Activated CD4-positive, CD25-positive, alpha-beta regulatory T cell treated with anti-CD3 and anti-CD28 coated beads, Interleukin-2, amount 50 U/mL, for 24 hours (primary cell): Measurements from ENCODE around the gene DSTYK.
"Not testable (repeated sequence)": the region's sequence is repeated elsewhere in the genome, so short reads cannot be mapped to it uniquely, and the experiment has no call there.

ENCODE experiments used
- ATAC-seq, 2 donors: fragments of 150-1000 bp; cut with Tn5 transposase; one replicate each; pipeline ENCODE4 v1.10.0; 2021; ENCODE audit warnings: mild to moderate bottlenecking in 1 of 2, moderate library complexity in 1 of 2

Gene DSTYK

DNA sequence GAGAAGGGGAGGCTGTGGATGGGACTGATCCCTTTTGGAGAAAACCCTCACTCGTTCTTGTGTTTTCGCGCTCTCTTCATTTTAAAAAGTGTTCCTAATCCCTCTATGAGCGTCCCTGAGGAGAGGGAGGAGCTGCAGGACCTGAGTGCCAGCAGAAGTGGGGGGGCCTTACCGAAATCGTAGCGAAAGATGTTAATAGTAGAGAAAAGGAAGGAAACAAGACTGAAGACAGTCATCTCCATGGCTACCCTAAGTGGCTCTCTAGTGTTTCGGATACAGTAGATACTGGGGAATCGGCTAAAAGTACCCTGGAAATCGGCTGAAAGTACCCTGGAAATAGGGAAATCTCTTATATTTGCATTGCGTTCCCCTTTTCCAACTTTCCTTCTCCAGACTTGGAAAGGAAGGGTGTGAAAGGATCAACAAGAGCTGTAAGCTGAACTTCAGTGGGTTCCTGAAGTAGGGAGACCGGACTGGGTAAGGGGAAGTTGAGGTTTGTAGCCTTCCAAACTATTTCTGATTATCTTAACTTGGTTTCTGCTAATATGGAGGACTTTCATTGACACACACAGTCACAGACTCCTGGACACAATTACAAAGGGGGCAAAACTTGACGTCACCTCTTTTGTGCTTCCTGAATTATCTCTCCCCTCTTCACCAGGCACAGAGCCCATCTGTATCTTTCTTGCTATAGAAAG, 486 bp upstream of the DSTYK start:
- ATAC-seq, result peak; percentile 29 to 33

DNA sequence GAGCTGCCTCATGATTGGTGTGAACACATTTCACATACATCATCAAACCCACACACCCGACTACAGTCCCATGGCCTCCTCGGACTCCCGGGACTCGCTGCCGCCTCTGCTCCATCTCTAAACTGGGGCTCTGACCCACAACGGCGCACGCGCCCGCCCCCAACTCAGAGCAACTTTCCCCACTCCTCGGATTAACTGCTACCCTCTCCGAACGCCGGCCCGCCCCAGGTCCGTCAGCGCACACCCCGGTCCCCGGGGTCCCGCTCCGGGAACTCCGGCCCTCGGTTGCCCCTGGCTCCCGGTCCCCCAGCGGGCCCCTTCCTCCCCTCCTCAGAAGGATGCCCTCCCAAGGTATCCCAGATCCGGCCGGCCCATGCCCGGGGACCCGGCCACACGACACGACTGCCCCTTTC, 740 bp downstream of the DSTYK start:
- ATAC-seq, result peak; percentile 1 to 3

DNA sequence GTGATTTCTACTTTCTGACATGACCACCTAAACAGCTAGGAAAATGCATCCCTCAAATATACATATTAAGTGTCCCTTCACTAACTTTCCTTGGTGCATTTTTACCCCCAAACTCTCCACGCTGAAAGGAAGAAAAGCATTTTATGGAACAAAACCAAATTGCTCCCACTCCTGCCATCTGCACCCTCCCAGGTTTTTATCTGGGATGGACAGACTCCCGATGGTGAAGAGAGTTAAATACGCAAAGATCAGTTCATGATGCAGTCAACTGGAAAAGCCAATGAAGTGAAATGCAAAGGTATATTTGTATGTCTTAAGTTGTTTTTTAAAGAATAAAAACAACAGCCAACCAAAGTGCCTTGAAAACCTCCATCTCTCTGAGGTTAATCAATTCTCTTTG, 2.7 kb downstream of the DSTYK start:
- ATAC-seq, result no peak

DNA sequence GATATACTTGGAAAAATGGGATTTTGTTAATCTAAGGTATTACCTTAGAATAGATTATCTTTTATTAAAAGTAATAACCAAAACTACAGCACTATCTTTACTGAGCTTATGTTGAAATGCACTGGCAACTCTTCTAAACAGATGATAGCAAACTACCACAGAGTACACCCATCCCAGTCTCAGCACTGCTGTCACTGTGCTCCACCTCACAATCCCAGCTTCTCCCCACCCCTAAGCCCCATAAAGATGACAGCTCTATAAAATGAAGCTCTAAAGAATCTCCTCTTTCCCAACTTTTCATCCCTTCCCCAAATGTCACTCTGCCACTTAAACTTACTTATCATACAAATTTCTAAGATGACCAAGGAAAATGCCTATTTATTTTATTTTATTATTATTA, 6.4 kb downstream of the DSTYK start:
- no peak for ATAC-seq

DNA sequence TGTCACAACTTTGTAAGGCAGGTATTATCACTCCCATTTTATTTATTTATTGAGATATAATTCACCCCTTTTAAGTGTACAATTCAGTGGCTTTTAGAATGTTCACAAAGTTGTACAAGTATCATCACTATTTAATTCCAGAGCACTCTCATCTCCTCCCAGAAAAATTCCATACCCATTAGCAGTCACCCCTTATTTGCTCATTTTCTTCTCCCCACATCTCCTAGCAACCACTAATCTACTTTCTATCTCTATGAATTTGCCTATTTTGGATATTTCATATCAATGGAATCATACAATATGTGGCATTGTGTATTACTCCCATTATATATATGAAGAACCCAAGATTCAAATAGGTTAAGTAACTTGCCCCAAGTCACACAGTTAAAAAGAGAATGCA, 7.0 kb downstream of the DSTYK start:
- ATAC-seq, result no peak

DNA sequence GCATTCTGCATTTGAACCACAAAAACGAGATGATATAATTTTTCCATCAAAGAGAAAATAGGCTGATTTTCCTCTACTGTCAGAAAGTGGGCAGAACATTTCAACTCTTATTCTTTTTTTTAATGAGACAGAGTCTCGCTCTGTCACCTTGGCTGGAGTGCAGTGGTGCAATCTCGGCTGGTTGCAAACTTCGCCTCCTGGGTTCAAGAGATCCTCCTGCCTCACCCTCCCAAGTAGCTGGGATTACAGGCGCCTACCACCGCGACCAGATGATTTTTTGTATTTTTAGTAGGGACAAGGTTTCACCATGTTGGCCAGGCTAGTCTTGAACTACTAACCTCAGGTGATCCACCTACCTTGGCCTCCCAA, 11.6 kb downstream of the DSTYK start:
- no peak for ATAC-seq

DNA sequence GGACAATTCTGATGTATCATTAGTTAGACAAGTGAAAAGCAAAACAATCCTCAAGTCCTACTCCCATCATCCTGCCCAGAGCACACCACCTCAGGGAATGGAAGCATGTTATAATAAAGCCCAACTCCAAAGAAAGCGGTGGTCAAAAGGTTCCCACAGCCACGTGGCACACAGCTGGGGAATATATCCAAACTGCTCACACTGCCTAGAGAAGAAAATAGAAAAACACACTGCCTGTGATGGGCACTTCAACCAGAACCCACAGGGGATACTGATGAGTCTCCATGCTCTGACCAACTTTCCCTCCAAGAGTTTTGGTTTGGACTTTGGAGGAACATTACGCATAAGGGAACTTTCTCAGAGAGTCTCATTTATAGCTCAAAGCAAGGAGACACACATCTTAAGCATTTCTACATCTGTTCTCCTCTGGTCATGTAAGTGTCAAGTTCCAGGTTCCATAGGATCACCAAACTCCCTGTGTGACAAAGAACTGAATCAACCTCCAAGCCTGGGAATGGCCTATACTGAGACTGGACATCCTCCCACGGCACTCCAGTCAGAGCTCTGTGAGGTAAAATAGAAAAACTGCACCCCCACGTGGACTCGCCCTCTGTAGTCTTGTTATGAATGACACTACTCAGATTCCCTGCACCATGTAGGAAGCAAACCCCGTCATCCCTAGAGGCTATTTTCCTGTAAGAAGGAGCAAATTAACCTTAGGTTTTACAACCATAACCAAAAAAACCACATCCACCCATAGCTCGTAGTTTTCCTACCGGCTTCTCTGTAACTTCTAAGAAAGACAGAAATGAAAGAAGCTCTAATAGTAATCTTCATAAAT, 12.2 kb downstream of the DSTYK start:
- peak; percentile 72 to 74 for ATAC-seq

DNA sequence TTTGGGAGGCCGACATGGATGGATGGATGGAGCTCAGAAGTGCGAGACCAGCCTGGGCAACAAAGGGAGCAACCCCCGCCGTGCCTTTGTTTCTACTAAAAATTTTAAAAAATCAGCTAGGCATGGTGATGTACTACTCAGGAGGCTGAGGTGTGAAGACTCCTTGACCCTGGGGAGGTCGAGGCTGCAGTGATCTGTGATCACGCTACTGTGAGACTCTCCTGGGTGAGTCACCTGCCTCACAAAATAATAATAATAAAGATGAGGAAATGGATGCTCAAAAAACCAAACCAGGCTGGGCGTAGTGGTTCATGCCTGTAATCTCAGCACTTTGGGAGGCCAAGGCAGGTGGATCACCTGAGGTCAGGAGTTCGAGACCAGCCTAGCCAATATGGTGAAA, 19.2 kb downstream of the DSTYK start:
- no peak for ATAC-seq

DNA sequence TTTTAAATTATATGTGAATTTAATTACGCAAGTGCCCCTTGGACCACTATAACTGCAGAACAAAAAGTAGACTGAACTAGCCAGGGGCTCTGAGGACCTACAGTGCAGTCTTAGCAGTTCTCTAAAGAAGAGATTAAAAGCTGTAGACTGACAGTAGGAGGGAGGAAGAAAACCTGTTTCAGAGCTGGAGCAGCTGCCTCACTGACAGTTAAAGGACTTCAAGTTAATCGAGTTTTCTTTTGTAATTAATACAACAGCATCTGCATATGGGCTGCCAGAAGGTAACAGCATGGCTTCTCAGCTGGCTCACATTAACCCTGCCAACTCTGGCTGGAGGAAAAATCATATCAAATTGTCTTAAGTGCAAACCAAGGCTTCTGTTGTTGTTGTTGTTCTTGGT, 19.9 kb downstream of the DSTYK start:
- ATAC-seq, result no peak

DNA sequence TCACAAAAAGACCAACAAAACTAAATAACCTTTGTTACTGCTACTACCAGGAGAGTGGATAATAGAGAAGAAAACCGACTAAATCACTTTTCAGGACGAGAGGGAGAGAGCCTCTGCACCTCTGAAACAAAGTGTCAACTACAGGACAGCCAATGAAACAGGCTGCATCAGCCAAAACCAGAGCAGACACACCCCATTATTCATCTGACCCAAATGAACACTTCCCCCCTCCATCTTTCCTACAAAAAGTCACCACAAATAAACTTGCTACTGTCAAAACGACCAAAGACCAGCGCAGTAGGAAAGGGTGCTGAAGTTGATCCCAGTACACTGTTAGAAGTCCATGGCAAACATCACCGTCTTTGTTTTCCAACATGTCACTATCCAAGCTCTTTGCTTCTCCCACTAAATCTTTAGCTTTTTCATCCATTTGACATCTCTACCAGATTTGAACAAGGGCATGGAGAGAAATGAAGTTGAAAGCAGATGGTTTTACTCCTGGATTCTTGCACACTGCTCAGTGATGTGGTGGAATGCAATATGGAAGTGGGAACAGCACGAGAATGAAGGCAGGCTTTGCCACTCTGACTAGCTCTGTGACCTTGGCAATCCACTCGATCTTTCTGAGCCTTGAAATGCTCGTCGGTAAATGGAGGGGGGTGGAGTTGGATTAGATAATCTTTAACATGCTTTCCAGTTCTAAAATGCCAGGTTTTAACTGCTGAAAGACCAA, 20.5 kb downstream of the DSTYK start:
- ATAC-seq, result no peak

DNA sequence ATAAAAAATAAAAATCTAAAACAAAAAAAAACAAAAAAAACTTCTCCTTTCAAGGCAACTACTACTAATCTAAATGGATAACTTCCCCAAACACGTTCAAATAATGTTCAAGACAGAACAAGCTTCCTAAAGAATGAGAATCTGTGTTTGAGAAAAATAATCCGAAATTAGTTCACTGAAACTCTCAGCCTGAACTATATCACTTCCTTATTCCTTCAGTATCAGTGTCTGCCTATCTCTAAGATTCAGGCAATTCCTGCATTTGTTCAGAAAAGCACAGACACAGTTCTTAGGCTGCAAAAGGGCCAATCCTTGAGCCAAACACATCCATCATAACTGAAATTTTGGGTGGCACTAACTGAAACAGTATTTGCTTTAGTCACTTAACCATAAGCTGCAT, 22.4 kb downstream of the DSTYK start:
- no peak for ATAC-seq

DNA sequence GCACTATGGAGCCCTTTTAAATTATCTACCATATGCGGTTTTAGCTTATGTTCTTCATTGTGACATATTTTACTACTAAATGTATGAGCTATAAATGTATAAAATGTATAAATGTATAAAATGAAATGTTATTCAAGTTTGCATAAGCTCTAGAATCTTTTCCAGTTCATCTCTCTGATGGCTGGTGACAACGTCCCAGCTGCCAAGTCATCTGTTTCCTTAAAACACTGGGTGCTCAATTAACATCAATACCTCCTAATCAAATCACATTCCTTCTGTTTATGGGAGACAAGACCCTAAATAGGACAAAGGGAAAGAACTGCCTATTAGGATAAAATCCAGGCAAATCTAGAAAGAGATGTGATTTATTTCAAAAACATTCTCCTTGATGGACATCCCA, 22.9 kb downstream of the DSTYK start:
- no peak for ATAC-seq

DNA sequence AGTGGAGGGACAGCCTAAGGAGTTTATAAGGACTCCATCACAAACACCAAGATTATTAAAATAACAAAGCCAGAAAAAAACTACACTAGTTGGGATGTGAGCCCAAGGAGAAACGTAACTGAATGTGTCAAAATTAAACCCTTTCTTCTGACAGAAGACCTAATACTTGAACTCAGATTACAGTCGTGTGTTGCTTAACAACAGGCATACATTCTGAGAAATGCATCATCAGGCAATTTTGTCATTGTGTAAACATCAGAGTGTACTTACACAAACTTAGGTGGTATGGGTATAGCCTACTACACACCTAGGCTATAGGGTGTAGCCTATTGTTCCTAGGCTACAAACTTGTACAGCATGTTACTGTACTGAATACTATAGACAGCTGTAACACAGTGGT, 23.4 kb downstream of the DSTYK start:
- no peak for ATAC-seq

DNA sequence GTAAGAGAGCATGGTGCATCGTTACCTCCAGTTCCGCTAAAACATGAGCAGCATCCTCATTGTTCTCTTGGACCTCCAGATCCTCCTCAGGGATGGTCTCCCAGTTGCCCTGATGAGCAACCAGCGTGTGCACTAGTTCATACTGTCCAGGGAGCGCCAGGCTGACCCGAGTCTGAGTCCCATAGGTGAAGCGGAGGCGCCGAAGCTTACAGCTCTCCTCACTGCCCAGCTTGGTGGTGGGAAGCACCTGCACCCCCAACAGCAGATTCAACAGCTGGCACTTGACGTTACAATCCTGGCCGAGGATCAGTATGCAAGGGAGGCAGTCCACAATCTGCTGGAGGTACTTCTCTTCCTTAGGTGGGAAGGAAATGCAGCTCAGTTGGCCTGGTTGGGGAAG, 24.1 kb downstream of the DSTYK start:
- no peak for ATAC-seq

DNA sequence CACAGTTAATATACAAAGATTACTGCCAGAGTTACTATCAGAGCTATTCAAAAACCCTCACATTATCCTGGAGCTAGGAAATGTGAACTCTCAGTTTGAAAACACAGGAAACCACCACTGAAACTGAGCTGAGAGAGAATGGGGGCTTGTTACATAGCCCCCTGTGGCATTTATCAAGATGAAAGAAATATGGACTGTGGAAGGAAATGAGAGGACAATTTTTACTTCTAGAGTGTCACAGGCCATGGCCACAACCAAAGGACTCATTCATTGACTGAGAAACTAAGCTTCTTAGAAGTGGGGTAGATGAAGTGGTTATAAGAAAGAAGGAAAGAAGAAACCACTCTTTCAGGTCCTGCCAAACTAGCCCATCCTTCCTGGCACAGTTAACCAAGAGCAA, 25.3 kb downstream of the DSTYK start:
- ATAC-seq, result peak in 1 of 2 donors; percentile 27

DNA sequence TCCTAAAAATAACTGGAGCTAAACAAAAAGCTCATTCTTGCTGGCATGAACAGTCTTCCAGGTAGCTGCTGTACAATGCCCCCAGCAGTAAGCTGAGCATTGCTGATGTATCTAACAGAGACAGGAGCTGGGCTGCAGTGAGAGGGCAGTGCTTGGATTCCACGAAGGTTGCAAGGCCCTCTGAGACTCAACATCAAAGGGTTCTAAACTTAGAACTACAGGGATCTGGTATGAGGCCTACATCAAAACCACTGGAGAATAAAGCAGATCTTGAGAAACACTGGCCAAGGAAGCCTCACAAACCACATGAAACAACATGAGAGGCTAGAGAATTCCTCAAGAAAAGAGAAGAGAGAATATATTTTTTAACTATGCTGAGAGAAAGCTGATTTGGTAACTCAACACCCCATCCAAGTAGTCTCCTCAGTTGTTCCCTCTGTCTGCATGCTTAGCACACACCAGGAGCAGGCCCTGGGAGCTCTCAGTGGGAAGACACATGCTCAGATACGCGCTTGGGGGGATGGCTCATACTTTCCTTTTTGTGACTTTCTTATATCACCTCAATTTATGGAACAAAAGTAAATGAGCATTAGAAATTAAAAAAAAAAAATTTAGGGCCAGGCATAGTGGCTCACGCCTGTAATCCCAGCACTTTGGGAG, 27.7 kb downstream of the DSTYK start:
- ATAC-seq, result no peak

DNA sequence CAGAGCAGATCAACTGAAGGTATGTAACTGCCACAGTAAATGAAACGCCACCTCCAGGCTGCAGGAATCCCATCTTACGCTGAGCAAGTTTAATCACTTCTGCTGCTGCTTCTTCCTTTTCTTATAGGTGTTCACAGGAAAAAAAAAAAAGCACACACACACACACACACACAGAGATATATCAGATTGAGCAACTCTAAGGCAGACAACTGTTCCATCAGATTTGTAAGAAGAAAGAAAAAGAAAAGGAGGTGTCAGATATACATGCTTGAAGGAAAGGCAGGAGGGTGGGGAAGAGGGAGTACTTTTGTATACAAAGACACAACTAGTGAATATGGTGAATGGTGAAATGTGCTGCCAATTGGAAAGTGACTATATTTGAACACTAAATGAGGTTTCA, 28.6 kb downstream of the DSTYK start:
- ATAC-seq, result no peak

DNA sequence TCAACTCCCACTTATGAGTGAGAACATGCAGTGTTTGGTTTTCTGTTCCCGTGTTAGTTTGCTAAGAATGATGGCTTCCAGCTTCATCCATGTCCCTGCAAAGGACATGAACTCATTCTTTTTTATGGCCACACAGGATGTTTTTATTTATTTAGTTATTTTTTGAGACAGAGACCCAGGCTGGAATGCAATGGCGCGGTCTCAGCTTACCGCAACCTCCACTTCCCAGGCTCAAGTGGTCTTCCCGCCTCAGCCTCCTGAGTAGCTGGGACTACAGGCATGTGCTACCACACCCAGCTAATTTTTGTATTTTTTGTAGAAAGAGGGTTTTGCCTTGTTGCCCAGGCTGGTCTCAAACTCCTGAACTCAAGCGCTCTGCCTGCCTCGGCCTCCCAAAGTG, 31.2 kb downstream of the DSTYK start:
- ATAC-seq, result not testable (repeated sequence)

DNA sequence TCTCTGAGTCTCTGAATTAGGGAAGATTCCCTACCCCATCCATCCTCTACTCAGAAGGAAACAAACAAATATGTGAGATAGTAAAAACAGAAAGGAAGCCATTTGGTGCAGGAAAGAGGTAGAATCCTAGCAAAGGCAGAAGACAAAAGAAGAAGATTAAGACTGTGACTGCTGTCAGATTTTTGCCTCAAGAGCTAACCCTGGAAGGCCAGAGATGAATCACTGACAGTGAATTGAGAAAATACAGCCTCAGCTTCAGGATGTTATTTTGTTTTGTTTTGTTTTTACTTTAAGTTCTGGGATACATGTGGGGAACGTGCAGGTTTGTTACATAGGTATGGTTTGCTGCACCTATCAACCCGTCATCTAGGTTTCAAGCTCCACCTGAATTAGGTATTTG, 31.7 kb downstream of the DSTYK start:
- no peak for ATAC-seq

DNA sequence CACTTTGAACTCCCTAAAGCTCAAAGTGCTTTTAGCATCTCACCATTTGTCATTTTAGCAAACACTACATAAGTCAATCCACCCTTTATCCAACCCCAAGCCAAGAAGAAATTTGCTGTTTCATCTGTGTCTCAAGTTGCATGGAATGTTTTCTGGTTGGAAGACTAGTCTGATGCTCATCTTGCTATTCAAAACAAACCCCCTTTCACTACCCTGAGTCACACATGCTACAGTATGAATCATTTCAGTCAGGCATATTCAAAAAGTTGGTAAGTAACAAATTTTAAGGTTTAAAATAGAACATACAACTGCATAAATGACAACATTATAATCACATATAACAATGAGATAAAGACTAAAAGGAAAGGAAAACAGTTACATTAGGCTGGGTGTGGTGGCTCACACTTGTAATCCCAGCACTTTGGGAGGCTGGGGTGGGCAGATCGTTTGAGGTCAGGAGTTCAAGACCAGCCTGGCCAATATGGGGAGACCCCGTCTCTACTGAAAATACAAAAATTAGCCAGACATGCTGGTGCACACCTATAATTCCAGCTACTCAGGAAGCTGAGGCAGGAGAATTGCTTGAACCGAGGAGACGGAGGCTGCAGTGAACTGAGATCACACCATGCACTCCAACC, 38.7 kb downstream of the DSTYK start:
- ATAC-seq, result peak; percentile 68 to 81

DNA sequence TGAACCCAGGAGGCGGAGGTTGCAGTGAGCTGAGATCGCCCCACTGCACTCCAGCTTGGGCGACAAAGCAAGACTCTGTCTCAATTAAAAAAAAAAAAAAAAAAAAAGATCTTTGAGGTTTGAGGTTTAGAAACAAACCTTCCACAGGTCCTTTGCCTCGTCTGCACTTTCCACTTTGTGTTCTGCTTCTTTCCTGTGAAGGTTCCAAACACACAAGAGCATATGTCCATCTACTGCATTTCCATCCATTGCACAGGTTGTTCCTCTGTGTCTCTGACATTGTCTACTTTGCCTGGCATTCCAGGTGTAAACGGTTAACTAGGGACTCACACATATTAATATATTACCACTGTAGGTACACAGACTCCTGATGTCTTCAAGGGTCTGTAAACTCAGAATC, 40.1 kb downstream of the DSTYK start:
- no peak for ATAC-seq

DNA sequence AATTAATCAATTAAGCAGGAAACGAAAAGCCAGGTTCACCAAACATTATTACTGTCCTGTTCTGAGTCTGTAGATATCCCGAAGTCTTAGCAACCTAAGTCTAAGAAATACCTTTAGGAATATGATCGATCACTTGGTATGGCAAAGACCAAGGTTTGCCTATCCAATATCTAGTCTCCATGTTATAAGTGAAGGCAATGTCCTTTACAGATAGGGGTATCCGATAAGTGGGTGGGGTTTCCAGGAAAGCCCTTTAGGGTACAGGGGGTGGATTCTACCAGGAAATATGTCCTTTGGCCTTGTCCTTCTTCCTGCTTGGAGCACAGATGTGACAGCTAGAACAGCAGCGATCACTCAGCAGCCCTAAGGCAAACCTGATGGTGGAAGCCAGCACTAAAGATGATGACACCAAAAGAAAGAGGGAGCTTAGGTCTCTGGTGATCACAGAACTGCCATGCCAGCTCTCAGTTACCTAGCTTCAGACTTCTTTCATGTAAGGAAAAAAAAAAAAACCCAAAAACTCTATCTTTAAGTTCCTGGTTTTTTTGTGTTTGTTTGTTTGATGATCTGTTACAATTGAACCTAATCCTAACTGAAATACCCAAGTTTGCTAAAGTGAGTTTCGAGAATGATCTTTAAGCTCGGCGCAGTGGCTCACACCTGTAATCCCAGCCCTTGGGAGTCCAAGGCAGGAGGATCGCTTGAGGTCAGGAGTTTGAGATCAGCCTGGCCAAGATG, 40.8 kb downstream of the DSTYK start:
- ATAC-seq, result no peak
